GM18909 (cell line): ENCODE measurements around the gene CNGA1.
"Not testable (repeated sequence)": the region's sequence is repeated elsewhere in the genome, so short reads cannot be mapped to it uniquely, and the experiment has no call there.

Source experiments
- ATAC-seq: cut with Tn5 transposase; IDR thresholded peaks from one replicate; pipeline ENCODE4 v1.9.1; 2021; ENCODE audit warnings: mild to moderate bottlenecking; ENCODE audit not compliant: unreplicated experiment, poor library complexity

Gene CNGA1

GRCh38 chr4:48031802-48032525 lies 15.5 kb upstream of the CNGA1 start:
- ATAC-seq, result no peak

- no peak for ATAC-seq
Observed at GRCh38 chr4:48030470-48030869, 14.0 kb upstream of the CNGA1 start.

- peak; percentile 60 for ATAC-seq
Observed at GRCh38 chr4:48028696-48029095, 12.2 kb upstream of the CNGA1 start.

GRCh38 chr4:48027653-48028052 lies 11.2 kb upstream of the CNGA1 start:
- peak; percentile 83 for ATAC-seq

- ATAC-seq, result no peak
Observed at GRCh38 chr4:48025005-48025404, 8.5 kb upstream of the CNGA1 start.

- no peak for ATAC-seq
Observed at GRCh38 chr4:48024522-48024921, 8.0 kb upstream of the CNGA1 start.

- ATAC-seq, result no peak
Observed at GRCh38 chr4:48022192-48022799, 5.8 kb upstream of the CNGA1 start.

- no peak for ATAC-seq
Observed at GRCh38 chr4:48021100-48021499, 4.6 kb upstream of the CNGA1 start.

GRCh38 chr4:48018112-48018511 lies 1.6 kb upstream of the CNGA1 start:
- ATAC-seq, result no peak

- no peak for ATAC-seq
Observed at GRCh38 chr4:48017108-48017571, 659 bp upstream of the CNGA1 start.

- ATAC-seq, result no peak
Observed at GRCh38 chr4:48015678-48016077, 803 bp downstream of the CNGA1 start.

- no peak for ATAC-seq
Observed at GRCh38 chr4:48015216-48015615, 1.3 kb downstream of the CNGA1 start.

- ATAC-seq, result no peak
Observed at GRCh38 chr4:48012824-48013223, 3.7 kb downstream of the CNGA1 start.

GRCh38 chr4:48011722-48012121 lies 4.8 kb downstream of the CNGA1 start:
- ATAC-seq, result no peak

- ATAC-seq, result not testable (repeated sequence)
Observed at GRCh38 chr4:48010906-48011305, 5.6 kb downstream of the CNGA1 start.

- ATAC-seq, result no peak
Observed at GRCh38 chr4:48008021-48008596, 8.4 kb downstream of the CNGA1 start.

- ATAC-seq, result no peak
Observed at GRCh38 chr4:48005781-48006180, 10.7 kb downstream of the CNGA1 start.

- ATAC-seq, result not testable (repeated sequence)
Observed at GRCh38 chr4:48003568-48003967, 12.9 kb downstream of the CNGA1 start.

GRCh38 chr4:48002267-48002666 lies 14.2 kb downstream of the CNGA1 start:
- no peak for ATAC-seq

- no peak for ATAC-seq
Observed at GRCh38 chr4:47996021-47996420, 20.5 kb downstream of the CNGA1 start.

GRCh38 chr4:47992475-47992874 lies 24.0 kb downstream of the CNGA1 start:
- ATAC-seq, result not testable (repeated sequence)

GRCh38 chr4:47990145-47990544 lies 26.3 kb downstream of the CNGA1 start:
- no peak for ATAC-seq
